ENCODE measurements around the gene FAM50B.

FAM50B gene, protein sequence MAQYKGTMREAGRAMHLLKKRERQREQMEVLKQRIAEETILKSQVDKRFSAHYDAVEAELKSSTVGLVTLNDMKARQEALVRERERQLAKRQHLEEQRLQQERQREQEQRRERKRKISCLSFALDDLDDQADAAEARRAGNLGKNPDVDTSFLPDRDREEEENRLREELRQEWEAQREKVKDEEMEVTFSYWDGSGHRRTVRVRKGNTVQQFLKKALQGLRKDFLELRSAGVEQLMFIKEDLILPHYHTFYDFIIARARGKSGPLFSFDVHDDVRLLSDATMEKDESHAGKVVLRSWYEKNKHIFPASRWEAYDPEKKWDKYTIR

GRCh38 chr6:3848925-3849605 is at the start of gene FAM50B:
Gene FAM50B, plus strand, starts transcription at chr6:3849373. Its CDS starts 439 bp downstream, at chr6:3849812.
- peak within 1 kb of the TSS; percentile 76 for H3K4me3 Mint-ChIP-seq
- no peaks in the 10 kb centered on the region for H3K9me3 Mint-ChIP-seq
- DNase-seq = peak; percentile 94
- H3K36me3 Mint-ChIP-seq = peaks cover 11% of the 10 kb centered on the region
- peaks cover 25% of the 10 kb centered on the region for H3K4me1 Mint-ChIP-seq
- CTCF ChIA-PET = interaction anchor here (0.6 to 3.1 kb wide), 29 partner anchors 8 to 361 kb away, joined by 3 to 37 read pairs (median 4); no protein-coding TSS in a partner anchor
- H3K27me3 Mint-ChIP-seq = no peaks in the 10 kb centered on the region
- peak within 1 kb of the TSS; percentile 73 for H3K27ac Mint-ChIP-seq

- Mint-ChIP-seq H3K36me3 (no peaks in the 10 kb centered on the region), H3K4me1 (no peaks in the 10 kb centered on the region), H3K4me3 (no peak overlapping the region), H3K27me3 (peaks cover 7% of the 10 kb centered on the region), H3K9me3 (no peaks in the 10 kb centered on the region), H3K27ac (no peak overlapping the region)
- CTCF ChIA-PET = no interaction called here
- DNase-seq = no peak
These were observed 49.5 kb upstream of the FAM50B start for GRCh38 chr6:3799719-3800118.

GRCh38 chr6:3800850-3801591 is 48.2 kb upstream of the FAM50B start:
- Mint-ChIP-seq H3K4me1 (no peaks in the 10 kb centered on the region), H3K36me3 (no peaks in the 10 kb centered on the region), H3K27ac (no peak overlapping the region), H3K4me3 (no peak overlapping the region), H3K27me3 (peaks cover 7% of the 10 kb centered on the region), H3K9me3 (no peaks in the 10 kb centered on the region)
- no peak for DNase-seq
- CTCF ChIA-PET = no interaction called here

GRCh38 chr6:3801960-3802359 is 47.2 kb upstream of the FAM50B start:
- no peak for DNase-seq
- Mint-ChIP-seq H3K27ac (no peak overlapping the region), H3K4me1 (no peaks in the 10 kb centered on the region), H3K36me3 (no peaks in the 10 kb centered on the region), H3K9me3 (no peaks in the 10 kb centered on the region), H3K27me3 (peaks cover 10% of the 10 kb centered on the region), H3K4me3 (no peak overlapping the region)
- CTCF ChIA-PET = no interaction called here

DNA sequence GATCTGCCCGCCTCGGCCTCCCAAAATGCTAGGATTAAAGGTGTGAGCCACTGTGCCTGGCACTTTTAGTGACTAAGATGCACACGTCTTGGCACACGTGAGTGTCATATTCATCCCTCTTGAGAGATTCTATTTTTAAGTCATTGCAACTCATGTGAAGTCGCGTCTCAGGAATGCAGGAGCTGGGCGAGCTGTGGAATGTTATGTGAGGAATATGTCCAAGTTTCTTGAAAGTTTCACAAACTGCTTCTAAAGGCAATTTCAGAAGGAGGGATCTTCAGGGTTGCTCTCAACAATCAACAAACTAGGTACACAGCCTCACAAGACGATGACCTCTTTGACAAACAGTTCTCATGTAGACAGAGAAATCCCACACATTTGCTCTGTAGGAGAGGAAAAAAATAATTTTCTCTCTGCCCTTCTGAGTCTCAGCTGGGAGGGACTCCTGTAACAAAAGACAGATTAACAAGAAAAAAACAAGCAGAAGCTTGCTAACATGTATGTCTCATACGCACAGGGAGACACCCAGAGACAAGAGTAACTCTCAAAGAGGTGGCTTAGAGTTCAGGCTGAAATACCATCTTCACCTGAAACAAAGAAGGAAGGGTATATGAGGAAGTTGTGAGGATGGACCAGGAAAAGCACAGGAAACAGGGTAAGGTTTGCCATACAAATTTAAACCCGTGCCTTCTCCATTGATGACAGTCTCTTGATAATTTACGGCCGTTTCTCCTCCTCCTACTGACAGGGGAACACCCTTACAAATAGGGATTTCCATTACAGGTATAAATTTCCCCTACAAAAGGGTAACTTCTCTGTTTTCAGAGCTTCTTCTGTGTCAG is 45.3 kb upstream of the FAM50B start:
- Mint-ChIP-seq H3K36me3 (no peaks in the 10 kb centered on the region), H3K27me3 (peaks cover 10% of the 10 kb centered on the region), H3K4me1 (no peaks in the 10 kb centered on the region), H3K27ac (no peak overlapping the region), H3K4me3 (no peak overlapping the region), H3K9me3 (no peaks in the 10 kb centered on the region)
- CTCF ChIA-PET = no interaction called here
- DNase-seq = no peak

GRCh38 chr6:3804964-3805363 is 44.2 kb upstream of the FAM50B start:
- DNase-seq = no peak
- peaks cover 4% of the 10 kb centered on the region for H3K27me3 Mint-ChIP-seq
- no peaks in the 10 kb centered on the region for H3K36me3 Mint-ChIP-seq
- no peaks in the 10 kb centered on the region for H3K9me3 Mint-ChIP-seq
- H3K4me3 Mint-ChIP-seq = no peak overlapping the region
- CTCF ChIA-PET = no interaction called here
- H3K27ac Mint-ChIP-seq = no peak overlapping the region
- H3K4me1 Mint-ChIP-seq = no peaks in the 10 kb centered on the region

GRCh38 chr6:3805448-3806123 is 43.6 kb upstream of the FAM50B start:
- H3K36me3 Mint-ChIP-seq = no peaks in the 10 kb centered on the region
- no peaks in the 10 kb centered on the region for H3K4me1 Mint-ChIP-seq
- no peak overlapping the region for H3K4me3 Mint-ChIP-seq
- peaks cover 3% of the 10 kb centered on the region for H3K27me3 Mint-ChIP-seq
- H3K27ac Mint-ChIP-seq = no peak overlapping the region
- no peaks in the 10 kb centered on the region for H3K9me3 Mint-ChIP-seq
- DNase-seq = no peak
- CTCF ChIA-PET = no interaction called here

DNA sequence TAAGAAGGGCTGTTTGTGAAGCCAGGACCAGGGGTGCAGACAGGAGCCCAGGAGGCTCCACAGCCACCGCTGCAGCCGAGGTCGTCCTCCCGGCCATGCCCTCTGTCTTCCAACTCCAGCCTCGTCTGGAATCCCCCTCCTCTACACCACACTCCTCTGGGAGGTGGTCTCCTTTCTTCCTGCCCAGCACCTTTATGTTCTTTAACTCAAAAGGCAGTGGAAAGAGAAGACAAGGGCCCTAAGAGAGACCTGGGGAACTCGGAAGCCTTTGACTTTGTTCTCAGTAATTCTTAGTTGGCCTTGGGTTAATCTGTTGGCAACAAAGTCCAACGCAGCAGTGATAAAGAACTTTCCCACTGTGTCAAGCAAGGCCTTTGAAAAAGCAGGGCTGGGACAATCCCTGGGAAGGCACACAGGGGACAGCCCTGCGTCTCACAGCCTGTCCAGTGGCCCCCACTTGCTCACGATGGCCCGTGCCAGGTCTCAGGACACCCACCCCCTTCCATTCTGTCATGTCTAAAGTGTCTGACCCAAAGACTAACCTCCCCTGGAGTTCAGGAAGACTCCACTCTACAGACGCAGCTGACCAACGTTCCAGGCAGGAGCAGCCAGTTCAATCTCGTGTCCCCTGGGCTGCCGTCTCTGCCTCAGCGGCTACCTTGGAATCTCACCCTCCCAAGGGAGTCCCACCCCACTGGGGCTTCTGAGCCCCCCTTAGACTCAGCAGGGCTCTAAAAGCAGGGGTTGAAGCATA is 42.8 kb upstream of the FAM50B start:
- Mint-ChIP-seq H3K9me3 (no peaks in the 10 kb centered on the region), H3K4me1 (no peaks in the 10 kb centered on the region), H3K27ac (no peak overlapping the region), H3K36me3 (no peaks in the 10 kb centered on the region), H3K27me3 (peaks cover 9% of the 10 kb centered on the region), H3K4me3 (no peak overlapping the region)
- no peak for DNase-seq
- CTCF ChIA-PET = no interaction called here

- no peaks in the 10 kb centered on the region for H3K36me3 Mint-ChIP-seq
- no peak for DNase-seq
- no peaks in the 10 kb centered on the region for H3K9me3 Mint-ChIP-seq
- CTCF ChIA-PET = no interaction called here
- no peaks in the 10 kb centered on the region for H3K4me1 Mint-ChIP-seq
- H3K27me3 Mint-ChIP-seq = peaks cover 11% of the 10 kb centered on the region
- H3K27ac Mint-ChIP-seq = no peak overlapping the region
- no peak overlapping the region for H3K4me3 Mint-ChIP-seq
These were observed 41.0 kb upstream of the FAM50B start for GRCh38 chr6:3808199-3808598.

DNA sequence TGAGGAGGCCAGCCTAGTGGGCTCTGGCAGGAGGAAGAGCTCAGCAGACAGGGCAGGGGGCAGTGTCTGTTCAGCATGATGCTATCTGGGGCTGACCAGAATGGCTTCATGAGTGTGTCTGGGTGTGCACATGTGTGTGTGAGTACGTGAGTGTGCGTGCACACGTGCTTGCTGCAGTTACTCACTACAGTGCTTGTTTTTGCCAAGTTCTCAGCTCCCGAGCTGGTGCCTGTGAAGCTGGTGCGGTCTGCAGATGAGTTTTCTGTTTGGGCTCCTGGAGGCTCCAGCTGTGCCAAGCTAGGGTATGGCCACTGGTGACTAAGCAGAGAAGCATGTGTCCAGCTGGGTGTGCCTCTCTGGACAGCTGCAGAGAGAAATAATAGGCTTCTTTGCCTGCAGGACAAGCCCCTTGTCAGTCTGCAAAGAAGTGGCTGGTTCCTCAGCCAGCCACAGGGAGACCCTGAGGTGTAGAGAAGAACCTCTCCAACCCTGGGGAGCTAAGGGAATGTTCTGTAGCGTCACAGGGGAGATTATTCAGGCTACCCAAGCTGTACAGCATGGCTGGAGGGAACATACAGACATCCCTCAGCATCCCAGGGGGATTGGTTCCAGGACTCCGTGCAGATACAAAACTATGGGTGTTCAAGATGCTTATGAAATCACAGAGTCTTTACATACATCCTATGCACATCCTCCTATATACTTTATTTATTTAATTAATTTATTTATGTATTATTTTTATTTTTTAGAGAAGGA is 40.2 kb upstream of the FAM50B start:
- CTCF ChIA-PET = no interaction called here
- Mint-ChIP-seq H3K27me3 (peaks cover 18% of the 10 kb centered on the region), H3K9me3 (no peaks in the 10 kb centered on the region), H3K27ac (no peak overlapping the region), H3K36me3 (no peaks in the 10 kb centered on the region), H3K4me3 (no peak overlapping the region), H3K4me1 (no peaks in the 10 kb centered on the region)
- DNase-seq = no peak

- CTCF ChIA-PET = no interaction called here
These were observed 39.7 kb upstream of the FAM50B start for GRCh38 chr6:3809515-3809891.

GRCh38 chr6:3809982-3810381 is 39.2 kb upstream of the FAM50B start:
- no peaks in the 10 kb centered on the region for H3K4me1 Mint-ChIP-seq
- H3K36me3 Mint-ChIP-seq = no peaks in the 10 kb centered on the region
- H3K27me3 Mint-ChIP-seq = peaks cover 23% of the 10 kb centered on the region
- CTCF ChIA-PET = no interaction called here
- no peaks in the 10 kb centered on the region for H3K9me3 Mint-ChIP-seq
- no peak overlapping the region for H3K27ac Mint-ChIP-seq
- H3K4me3 Mint-ChIP-seq = no peak overlapping the region
- DNase-seq = no peak

More at GRCh38 chr6:3809515-3809891, 39.7 kb upstream of the FAM50B start:
- no peaks in the 10 kb centered on the region for H3K4me1 Mint-ChIP-seq
- H3K36me3 Mint-ChIP-seq = no peaks in the 10 kb centered on the region
- H3K27ac Mint-ChIP-seq = no peak overlapping the region
- H3K27me3 Mint-ChIP-seq = peaks cover 23% of the 10 kb centered on the region
- H3K9me3 Mint-ChIP-seq = no peaks in the 10 kb centered on the region
- H3K4me3 Mint-ChIP-seq = no peak overlapping the region
- no peak for DNase-seq

- Mint-ChIP-seq H3K27ac (no peak overlapping the region), H3K4me3 (no peak overlapping the region), H3K27me3 (peaks cover 23% of the 10 kb centered on the region)
These were observed 38.0 kb upstream of the FAM50B start for GRCh38 chr6:3811191-3811590.

More at GRCh38 chr6:3811191-3811590, 38.0 kb upstream of the FAM50B start:
- H3K36me3 Mint-ChIP-seq = no peaks in the 10 kb centered on the region
- no peak for DNase-seq
- H3K9me3 Mint-ChIP-seq = no peaks in the 10 kb centered on the region
- CTCF ChIA-PET = no interaction called here
- no peaks in the 10 kb centered on the region for H3K4me1 Mint-ChIP-seq

Data from activated naive CD4-positive, alpha-beta T cell treated with anti-CD3 and anti-CD28 coated beads, Interleukin-2, amount 10 ng/mL, durations not matched to agents 7 days and 5 days (primary cell).